ENCODE data around the gene ACTRT2.

- TF ChIP-seq POLR2A (IDR thresholded peaks at IDR 0.05) (no peak), CTCF (IDR thresholded peaks at IDR 0.05) (no peak), EP300 (IDR thresholded peaks at IDR 0.05) (no peak)
These were observed 10.1 kb upstream of the ACTRT2 start for GRCh38 chr1:3011127-3011526.
